22Rv1 (cell line): ENCODE measurements around the gene SDK1.

Experiments used
- ZFX ChIP-seq: fragments of 450-650 bp; IDR thresholded peaks from 2 replicates; pipeline ENCODE4 v1.6.1; 2017; ENCODE audit warnings: antibody characterized with exemption, borderline replicate concordance
- TF ChIP-seq, protein P1 (sequence below): fragments of 450-650 bp; IDR thresholded peaks from 2 replicates; pipeline ENCODE4 v1.5.1; 2017; ENCODE audit warnings: mild to moderate bottlenecking

DNA sequence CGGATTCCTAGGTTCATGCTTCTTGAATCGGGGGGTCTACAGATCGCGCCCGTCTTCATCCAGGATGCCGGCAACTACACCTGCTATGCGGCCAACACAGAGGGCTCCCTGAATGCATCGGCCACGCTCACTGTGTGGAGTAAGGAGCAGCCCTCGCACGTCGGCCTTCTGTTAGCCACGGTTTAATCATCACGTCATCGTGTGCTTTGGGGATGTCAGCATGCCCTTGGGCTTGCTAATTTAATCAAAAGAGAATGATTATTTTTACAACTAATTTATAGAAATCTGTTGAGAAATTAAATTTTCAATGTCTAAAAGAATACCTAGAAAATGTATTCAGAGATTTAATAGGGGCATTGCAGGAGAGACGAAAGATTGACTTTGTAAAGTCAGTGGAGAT, 668.2 kb downstream of the SDK1 start:
- TF ChIP-seq, protein P1, sequence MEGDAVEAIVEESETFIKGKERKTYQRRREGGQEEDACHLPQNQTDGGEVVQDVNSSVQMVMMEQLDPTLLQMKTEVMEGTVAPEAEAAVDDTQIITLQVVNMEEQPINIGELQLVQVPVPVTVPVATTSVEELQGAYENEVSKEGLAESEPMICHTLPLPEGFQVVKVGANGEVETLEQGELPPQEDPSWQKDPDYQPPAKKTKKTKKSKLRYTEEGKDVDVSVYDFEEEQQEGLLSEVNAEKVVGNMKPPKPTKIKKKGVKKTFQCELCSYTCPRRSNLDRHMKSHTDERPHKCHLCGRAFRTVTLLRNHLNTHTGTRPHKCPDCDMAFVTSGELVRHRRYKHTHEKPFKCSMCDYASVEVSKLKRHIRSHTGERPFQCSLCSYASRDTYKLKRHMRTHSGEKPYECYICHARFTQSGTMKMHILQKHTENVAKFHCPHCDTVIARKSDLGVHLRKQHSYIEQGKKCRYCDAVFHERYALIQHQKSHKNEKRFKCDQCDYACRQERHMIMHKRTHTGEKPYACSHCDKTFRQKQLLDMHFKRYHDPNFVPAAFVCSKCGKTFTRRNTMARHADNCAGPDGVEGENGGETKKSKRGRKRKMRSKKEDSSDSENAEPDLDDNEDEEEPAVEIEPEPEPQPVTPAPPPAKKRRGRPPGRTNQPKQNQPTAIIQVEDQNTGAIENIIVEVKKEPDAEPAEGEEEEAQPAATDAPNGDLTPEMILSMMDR: no peak
- no peak for TF ChIP-seq ZFX
